GM23338 (cell line): ENCODE results near the gene PISD.
"Not testable (repeated sequence)": the region's sequence is repeated elsewhere in the genome, so short reads cannot be mapped to it uniquely, and the experiment has no call there.

Experiments
- EZH2 ChIP-seq: fragments of 200-600 bp; sonication (generic); IDR thresholded peaks from one replicate; pipeline ENCODE4 v1.8.0; 2017; ENCODE audit warnings: antibody characterized with exemption, mild to moderate bottlenecking, low read depth; ENCODE audit not compliant: unreplicated experiment
- EZH2phosphoT487 ChIP-seq: fragments of 200-600 bp; sonication (generic); IDR thresholded peaks from one replicate; pipeline ENCODE4 v1.8.1; 2018; ENCODE audit warnings: antibody characterized with exemption; ENCODE audit not compliant: unreplicated experiment
- POLR2AphosphoS5 ChIP-seq: IDR thresholded peaks from 2 replicates; pipeline ENCODE4 v1.6.1; 2016; ENCODE audit warnings: antibody characterized with exemption, low read depth
- ZNF114 ChIP-seq: fragments of 250-450 bp; sonication (Bioruptor Pico); IDR thresholded peaks from 2 replicates; pipeline ENCODE4 v1.5.0; 2020; ENCODE audit warnings: mild to moderate bottlenecking, moderate library complexity
- TF ChIP-seq, protein P1 (sequence below), 2 experiments: fragments of 200-600 bp in 1 of 2; sonication (generic) in 1 of 2; conservative IDR thresholded peaks; 2 replicates each; pipeline versions ENCODE4 v1.5.1 to v1.6.1; 2016 to 2017; ENCODE audit warnings: antibody characterized with exemption in 2 of 2, low read depth in 2 of 2, mild to moderate bottlenecking in 2 of 2, moderate library complexity in 1 of 2
- TF ChIP-seq, protein P2 (sequence below): IDR thresholded peaks from one replicate; pipeline ENCODE4 v1.6.1; 2018; ENCODE audit warnings: antibody characterized with exemption; ENCODE audit not compliant: unreplicated experiment

DNA sequence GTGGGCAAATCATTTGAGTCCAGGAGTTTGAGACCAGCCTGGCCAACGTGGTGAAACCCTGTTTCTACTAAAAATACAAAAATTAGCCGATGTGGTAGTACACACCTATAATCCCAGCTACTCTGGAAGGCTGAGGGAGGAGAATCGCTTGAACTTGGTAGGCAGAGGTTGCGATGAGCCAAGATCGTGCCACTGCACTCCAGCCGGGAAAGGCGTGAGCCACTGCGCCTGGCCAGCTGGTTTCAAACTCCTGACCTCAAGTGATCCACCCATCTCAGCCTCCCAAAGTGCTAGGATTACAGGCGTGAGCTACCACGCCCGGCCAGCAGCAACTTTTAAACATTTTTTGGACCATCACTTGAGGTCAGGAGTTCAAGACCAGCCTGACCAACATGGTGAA, 32.0 kb upstream of the PISD start:
- not testable (repeated sequence) for TF ChIP-seq POLR2AphosphoS5, EZH2phosphoT487, EZH2, ZNF114
- TF ChIP-seq, protein P1, sequence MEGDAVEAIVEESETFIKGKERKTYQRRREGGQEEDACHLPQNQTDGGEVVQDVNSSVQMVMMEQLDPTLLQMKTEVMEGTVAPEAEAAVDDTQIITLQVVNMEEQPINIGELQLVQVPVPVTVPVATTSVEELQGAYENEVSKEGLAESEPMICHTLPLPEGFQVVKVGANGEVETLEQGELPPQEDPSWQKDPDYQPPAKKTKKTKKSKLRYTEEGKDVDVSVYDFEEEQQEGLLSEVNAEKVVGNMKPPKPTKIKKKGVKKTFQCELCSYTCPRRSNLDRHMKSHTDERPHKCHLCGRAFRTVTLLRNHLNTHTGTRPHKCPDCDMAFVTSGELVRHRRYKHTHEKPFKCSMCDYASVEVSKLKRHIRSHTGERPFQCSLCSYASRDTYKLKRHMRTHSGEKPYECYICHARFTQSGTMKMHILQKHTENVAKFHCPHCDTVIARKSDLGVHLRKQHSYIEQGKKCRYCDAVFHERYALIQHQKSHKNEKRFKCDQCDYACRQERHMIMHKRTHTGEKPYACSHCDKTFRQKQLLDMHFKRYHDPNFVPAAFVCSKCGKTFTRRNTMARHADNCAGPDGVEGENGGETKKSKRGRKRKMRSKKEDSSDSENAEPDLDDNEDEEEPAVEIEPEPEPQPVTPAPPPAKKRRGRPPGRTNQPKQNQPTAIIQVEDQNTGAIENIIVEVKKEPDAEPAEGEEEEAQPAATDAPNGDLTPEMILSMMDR (conservative IDR thresholded peaks at IDR 0.05; ENCODE audit: low read depth in 2 of 2): not testable (repeated sequence)
- TF ChIP-seq, protein P2, sequence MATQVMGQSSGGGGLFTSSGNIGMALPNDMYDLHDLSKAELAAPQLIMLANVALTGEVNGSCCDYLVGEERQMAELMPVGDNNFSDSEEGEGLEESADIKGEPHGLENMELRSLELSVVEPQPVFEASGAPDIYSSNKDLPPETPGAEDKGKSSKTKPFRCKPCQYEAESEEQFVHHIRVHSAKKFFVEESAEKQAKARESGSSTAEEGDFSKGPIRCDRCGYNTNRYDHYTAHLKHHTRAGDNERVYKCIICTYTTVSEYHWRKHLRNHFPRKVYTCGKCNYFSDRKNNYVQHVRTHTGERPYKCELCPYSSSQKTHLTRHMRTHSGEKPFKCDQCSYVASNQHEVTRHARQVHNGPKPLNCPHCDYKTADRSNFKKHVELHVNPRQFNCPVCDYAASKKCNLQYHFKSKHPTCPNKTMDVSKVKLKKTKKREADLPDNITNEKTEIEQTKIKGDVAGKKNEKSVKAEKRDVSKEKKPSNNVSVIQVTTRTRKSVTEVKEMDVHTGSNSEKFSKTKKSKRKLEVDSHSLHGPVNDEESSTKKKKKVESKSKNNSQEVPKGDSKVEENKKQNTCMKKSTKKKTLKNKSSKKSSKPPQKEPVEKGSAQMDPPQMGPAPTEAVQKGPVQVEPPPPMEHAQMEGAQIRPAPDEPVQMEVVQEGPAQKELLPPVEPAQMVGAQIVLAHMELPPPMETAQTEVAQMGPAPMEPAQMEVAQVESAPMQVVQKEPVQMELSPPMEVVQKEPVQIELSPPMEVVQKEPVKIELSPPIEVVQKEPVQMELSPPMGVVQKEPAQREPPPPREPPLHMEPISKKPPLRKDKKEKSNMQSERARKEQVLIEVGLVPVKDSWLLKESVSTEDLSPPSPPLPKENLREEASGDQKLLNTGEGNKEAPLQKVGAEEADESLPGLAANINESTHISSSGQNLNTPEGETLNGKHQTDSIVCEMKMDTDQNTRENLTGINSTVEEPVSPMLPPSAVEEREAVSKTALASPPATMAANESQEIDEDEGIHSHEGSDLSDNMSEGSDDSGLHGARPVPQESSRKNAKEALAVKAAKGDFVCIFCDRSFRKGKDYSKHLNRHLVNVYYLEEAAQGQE: not testable (repeated sequence)
